Esophagus squamous epithelium (tissue), 4 donors: ENCODE results near the gene FAAP100.

Experiments used
- POLR2A ChIP-seq, 4 donors: fragments of 450-650 bp; IDR thresholded peaks; one replicate each; pipeline ENCODE4 v1.6.1; 2017; ENCODE audit warnings: antibody characterized with exemption in 4 of 4, mild to moderate bottlenecking in 4 of 4, moderate library complexity in 3 of 4
- TF ChIP-seq, protein P1 (sequence below), 6 experiments: fragments of 450-650 bp in 4 of 6; fragments of 200-600 bp in 2 of 6; sonication (generic) in 2 of 6; IDR thresholded peaks; one replicate each; pipeline ENCODE4 v1.5.1; 2016 to 2019; ENCODE audit warnings: antibody characterized with exemption in 6 of 6, mild to moderate bottlenecking in 4 of 6, moderate library complexity in 4 of 6

DNA sequence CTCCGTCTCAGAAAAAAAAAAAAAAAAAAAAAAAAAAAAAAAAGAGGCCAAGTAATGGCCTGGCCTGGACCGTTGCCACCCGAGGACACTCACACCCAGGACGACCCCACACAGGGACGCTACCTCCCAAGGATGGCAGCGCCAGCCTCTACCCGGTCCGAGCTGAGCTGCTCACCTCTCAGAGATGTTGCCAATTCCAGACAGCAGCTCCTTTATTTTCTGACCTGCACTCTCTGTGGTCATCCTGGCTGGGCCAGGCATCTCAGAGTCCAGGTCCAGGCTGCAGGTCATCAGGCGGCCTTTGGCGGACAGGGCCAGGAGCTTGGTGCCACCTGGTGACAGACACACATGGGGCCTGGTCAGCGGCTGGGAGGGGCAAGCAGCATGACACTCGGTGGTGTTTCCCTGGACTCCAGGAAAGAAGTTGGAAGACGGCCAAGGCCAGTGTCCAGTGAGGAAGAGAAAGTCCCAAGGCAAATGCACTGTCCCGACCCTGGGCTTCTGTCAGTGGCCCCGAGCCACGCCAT is 3.1 kb downstream of the FAAP100 start:
- TF ChIP-seq, protein P1, sequence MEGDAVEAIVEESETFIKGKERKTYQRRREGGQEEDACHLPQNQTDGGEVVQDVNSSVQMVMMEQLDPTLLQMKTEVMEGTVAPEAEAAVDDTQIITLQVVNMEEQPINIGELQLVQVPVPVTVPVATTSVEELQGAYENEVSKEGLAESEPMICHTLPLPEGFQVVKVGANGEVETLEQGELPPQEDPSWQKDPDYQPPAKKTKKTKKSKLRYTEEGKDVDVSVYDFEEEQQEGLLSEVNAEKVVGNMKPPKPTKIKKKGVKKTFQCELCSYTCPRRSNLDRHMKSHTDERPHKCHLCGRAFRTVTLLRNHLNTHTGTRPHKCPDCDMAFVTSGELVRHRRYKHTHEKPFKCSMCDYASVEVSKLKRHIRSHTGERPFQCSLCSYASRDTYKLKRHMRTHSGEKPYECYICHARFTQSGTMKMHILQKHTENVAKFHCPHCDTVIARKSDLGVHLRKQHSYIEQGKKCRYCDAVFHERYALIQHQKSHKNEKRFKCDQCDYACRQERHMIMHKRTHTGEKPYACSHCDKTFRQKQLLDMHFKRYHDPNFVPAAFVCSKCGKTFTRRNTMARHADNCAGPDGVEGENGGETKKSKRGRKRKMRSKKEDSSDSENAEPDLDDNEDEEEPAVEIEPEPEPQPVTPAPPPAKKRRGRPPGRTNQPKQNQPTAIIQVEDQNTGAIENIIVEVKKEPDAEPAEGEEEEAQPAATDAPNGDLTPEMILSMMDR (IDR thresholded peaks at IDR 0.05): no peak
- TF ChIP-seq POLR2A (IDR thresholded peaks at IDR 0.05): no peak
